ENCODE measurements around the gene E2F8.
"Not testable (repeated sequence)": the region's sequence is repeated elsewhere in the genome, so short reads cannot be mapped to it uniquely, and the experiment has no call there.

GRCh38 chr11:19254441-19254840 is 13.7 kb upstream of the E2F8 start:
- TF ChIP-seq CTCF (conservative IDR thresholded peaks at IDR 0.05; ENCODE audit: low read depth in 2 of 2); EZH2 (IDR thresholded peaks at IDR 0.05; ENCODE audit: low read depth, unreplicated experiment); POLR2AphosphoS5 (IDR thresholded peaks at IDR 0.05; ENCODE audit: low read depth); EZH2phosphoT487 (IDR thresholded peaks at IDR 0.05; ENCODE audit: unreplicated experiment); CREB1 (CRISPR knock-in tag; IDR thresholded peaks at IDR 0.05; ENCODE audit: low read depth): not testable (repeated sequence)
